Measurements from ENCODE around the gene OR10G8.

Gene OR10G8

DNA sequence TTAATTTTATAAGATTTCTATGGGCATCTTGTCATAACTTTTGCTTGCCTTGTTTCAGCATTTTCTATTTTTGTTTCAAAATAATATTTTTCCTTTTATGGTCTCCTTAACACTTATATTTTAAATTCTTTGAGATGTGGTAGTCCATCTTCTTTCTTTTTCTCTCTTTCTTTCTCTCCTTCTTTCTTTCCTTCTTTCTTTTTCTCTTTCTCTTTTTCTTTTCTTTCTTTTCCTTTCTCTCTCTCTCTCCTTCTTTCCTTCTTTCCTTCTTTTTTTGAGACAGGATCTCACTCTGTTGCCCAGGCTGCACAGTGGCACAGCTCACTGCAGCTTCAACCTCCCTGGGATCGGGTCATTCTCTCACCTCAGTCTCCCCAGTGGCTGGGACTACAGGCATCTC, 50.7 kb downstream of the OR10G8 start:
- no peak for DNase-seq (ENCODE audit: low read depth, low spot score)

- DNase-seq (ENCODE audit: low read depth, low spot score): no peak
Measured at GRCh38 chr11:124078591-124078990, 52.0 kb downstream of the OR10G8 start.

DNA sequence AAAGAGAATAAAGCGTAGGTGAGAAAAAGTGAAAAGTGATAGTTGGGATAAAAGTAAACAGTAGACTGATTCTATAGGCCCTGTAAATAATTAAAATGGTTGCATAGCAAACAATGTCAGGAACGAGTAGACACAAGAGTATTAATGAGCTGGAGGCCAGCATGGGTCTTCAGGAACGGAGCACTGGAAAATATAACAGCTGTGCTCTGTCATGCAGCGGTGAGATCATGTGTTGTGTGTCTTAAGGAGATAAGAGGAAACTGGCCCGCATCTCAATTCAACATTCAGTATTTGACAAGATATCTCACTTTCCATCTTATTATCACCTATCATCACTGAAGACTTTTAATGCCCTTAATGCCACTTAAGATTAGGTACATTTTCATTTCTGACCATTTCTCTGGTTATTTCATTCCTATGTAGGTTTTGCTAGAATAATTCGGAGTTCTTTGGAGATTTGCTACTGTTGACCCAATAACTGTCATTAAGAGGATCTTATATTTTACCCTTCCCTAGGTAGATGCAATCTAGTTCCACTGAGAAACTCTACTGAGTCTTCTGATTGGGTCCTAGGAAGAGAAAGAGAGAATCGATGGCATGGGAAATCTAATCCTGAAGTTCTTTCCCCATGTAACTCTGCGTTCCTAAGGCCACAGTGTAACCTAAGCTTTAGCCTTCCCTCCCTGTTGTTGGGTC, 53.2 kb downstream of the OR10G8 start:
- DNase-seq (ENCODE audit: low read depth, low spot score): no peak
